DND-41 (cell line): ENCODE measurements around the gene CHRNA5.

Source experiments
- ATAC-seq: fragments of 200-7000 bp; cut with Tn5 transposase; 3 replicates; pipeline ENCODE4 v1.9.1; 2021; ENCODE audit warnings: low read depth; ENCODE audit not compliant: insufficient read depth
- DNase-seq: peaks from one replicate; pipeline ENCODE4 v3.0.0-alpha.2; 2020
- H2AFZ ChIP-seq: 2 replicates; pipeline ENCODE4 v1.6.0; 2012; ENCODE audit warnings: low read depth, low read length
- H3K27ac ChIP-seq: 2 replicates; pipeline ENCODE4 v1.5.1; 2012; ENCODE audit warnings: low read length, inconsistent platforms
- H3K27me3 ChIP-seq: fragments of 200-600 bp; sonication (generic); 2 replicates; pipeline ENCODE4 v1.6.0; 2012; ENCODE audit warnings: low read length, mild to moderate bottlenecking, inconsistent platforms; ENCODE audit not compliant: insufficient read depth, poor library complexity
- H3K36me3 ChIP-seq: 2 replicates; pipeline ENCODE4 v1.5.1; 2012; ENCODE audit warnings: low read length, inconsistent platforms; ENCODE audit not compliant: insufficient read depth
- H3K4me1 ChIP-seq: 2 replicates; pipeline ENCODE4 v1.5.1; 2012; ENCODE audit warnings: mild to moderate bottlenecking, low read length; ENCODE audit not compliant: insufficient read depth
- H3K4me2 ChIP-seq: 2 replicates; pipeline ENCODE4 v1.6.0; 2012; ENCODE audit warnings: mild to moderate bottlenecking, moderate library complexity, low read length, inconsistent platforms; ENCODE audit not compliant: insufficient read depth
- H3K4me3 ChIP-seq, 2 experiments: fragments of 200-600 bp in 1 of 2; shearing (Covaris generic) in 1 of 2; 2 replicates each; pipeline ENCODE4 v1.5.1; 2012 to 2016; ENCODE audit warnings: inconsistent platforms in 2 of 2, low read length in 2 of 2, mild to moderate bottlenecking in 2 of 2, low read depth in 1 of 2, moderate library complexity in 1 of 2
- H3K79me2 ChIP-seq: 2 replicates; pipeline ENCODE4 v1.6.0; 2012; ENCODE audit warnings: low read length, inconsistent platforms; ENCODE audit not compliant: insufficient read depth
- H3K9ac ChIP-seq: 2 replicates; pipeline ENCODE4 v1.6.0; 2012; ENCODE audit warnings: low read depth, mild to moderate bottlenecking, inconsistent platforms, low read length, moderate library complexity
- H3K9me3 ChIP-seq: 2 replicates; pipeline ENCODE4 v1.5.1; 2012; ENCODE audit warnings: low read length, moderate library complexity, mild to moderate bottlenecking, inconsistent platforms; ENCODE audit not compliant: insufficient read depth, severe bottlenecking
- H4K20me1 ChIP-seq: 2 replicates; pipeline ENCODE4 v1.6.0; 2012; ENCODE audit warnings: low read length; ENCODE audit not compliant: insufficient read depth
- EZH2 ChIP-seq: IDR thresholded peaks from 3 replicates; pipeline ENCODE4 v1.6.1; 2012; ENCODE audit warnings: borderline replicate concordance, low read depth, mild to moderate bottlenecking, moderate library complexity, low read length, inconsistent platforms; ENCODE audit not compliant: severe bottlenecking
- TF ChIP-seq, protein P1 (sequence below): IDR thresholded peaks from 2 replicates; pipeline ENCODE4 v1.5.1; 2012; ENCODE audit warnings: borderline replicate concordance, low read length, moderate library complexity, mild to moderate bottlenecking; ENCODE audit not compliant: poor library complexity, severe bottlenecking; ENCODE audit errors: extremely low read depth

The CHRNA5 gene

GRCh38 chr15:78618064-78618463, 52.7 kb downstream of the CHRNA5 start:
- H3K36me3 ChIP-seq: no peaks in the 10 kb centered on the region
- no peak overlapping the region for H3K4me2 ChIP-seq
- no peak overlapping the region for H3K4me3 ChIP-seq
- no peaks in the 10 kb centered on the region for H3K9me3 ChIP-seq
- H3K27ac ChIP-seq: no peak overlapping the region
- TF ChIP-seq, protein P1, sequence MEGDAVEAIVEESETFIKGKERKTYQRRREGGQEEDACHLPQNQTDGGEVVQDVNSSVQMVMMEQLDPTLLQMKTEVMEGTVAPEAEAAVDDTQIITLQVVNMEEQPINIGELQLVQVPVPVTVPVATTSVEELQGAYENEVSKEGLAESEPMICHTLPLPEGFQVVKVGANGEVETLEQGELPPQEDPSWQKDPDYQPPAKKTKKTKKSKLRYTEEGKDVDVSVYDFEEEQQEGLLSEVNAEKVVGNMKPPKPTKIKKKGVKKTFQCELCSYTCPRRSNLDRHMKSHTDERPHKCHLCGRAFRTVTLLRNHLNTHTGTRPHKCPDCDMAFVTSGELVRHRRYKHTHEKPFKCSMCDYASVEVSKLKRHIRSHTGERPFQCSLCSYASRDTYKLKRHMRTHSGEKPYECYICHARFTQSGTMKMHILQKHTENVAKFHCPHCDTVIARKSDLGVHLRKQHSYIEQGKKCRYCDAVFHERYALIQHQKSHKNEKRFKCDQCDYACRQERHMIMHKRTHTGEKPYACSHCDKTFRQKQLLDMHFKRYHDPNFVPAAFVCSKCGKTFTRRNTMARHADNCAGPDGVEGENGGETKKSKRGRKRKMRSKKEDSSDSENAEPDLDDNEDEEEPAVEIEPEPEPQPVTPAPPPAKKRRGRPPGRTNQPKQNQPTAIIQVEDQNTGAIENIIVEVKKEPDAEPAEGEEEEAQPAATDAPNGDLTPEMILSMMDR: no peak
- TF ChIP-seq EZH2: no peak
- ATAC-seq (no peak), DNase-seq (no peak)
- no peak overlapping the region for H3K9ac ChIP-seq
- no peaks in the 10 kb centered on the region for H3K79me2 ChIP-seq
- no peaks in the 10 kb centered on the region for H4K20me1 ChIP-seq
- H3K4me1 ChIP-seq: peaks cover 29% of the 10 kb centered on the region
- H3K27me3 ChIP-seq: peaks cover 31% of the 10 kb centered on the region
- H2AFZ ChIP-seq: no peak overlapping the region

DNA sequence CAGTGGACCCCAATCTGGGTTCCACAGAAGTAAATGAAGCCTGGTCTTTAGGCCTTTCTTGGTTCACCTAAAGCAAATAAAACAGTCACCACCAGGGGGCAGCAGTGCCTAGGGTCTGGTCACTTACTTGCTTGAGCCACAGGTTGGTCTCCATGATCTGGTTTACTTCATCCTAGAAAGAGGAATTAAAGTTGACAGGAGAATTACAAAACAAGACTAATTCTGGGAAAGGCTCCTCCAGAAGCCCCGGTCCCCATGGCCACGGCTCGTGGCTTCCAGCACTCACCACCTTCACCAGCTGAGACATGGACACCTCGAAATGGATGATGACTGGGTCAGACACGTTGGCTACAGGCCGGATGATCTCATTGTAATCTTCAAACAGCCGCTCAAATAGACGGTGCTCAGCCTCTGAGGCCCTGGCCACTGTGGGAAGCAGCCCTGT, 53.2 kb downstream of the CHRNA5 start:
- Histone ChIP-seq H3K27ac (no peak overlapping the region), H3K9ac (no peak overlapping the region), H3K36me3 (no peaks in the 10 kb centered on the region), H2AFZ (no peak overlapping the region), H3K9me3 (no peaks in the 10 kb centered on the region), H3K4me2 (no peak overlapping the region), H4K20me1 (no peaks in the 10 kb centered on the region), H3K4me1 (peaks cover 29% of the 10 kb centered on the region), H3K79me2 (no peaks in the 10 kb centered on the region), H3K27me3 (peaks cover 31% of the 10 kb centered on the region), H3K4me3 (no peak overlapping the region)
- ATAC-seq (peak; percentile 36; the same call in 1 of the 3 replicates), DNase-seq (peak; percentile 80)
- TF ChIP-seq EZH2: no peak
- TF ChIP-seq, protein P1: peak; percentile 80

- no peak overlapping the region for H2AFZ ChIP-seq
- H3K9me3 ChIP-seq: no peaks in the 10 kb centered on the region
- no peak overlapping the region for H3K4me3 ChIP-seq
- no peak overlapping the region for H3K9ac ChIP-seq
- H4K20me1 ChIP-seq: no peaks in the 10 kb centered on the region
- H3K36me3 ChIP-seq: no peaks in the 10 kb centered on the region
- no peak overlapping the region for H3K4me2 ChIP-seq
- TF ChIP-seq EZH2: no peak
- TF ChIP-seq, protein P1: no peak
- H3K79me2 ChIP-seq: no peaks in the 10 kb centered on the region
- H3K4me1 ChIP-seq: peaks cover 29% of the 10 kb centered on the region
- DNase-seq: no peak
- no peak for ATAC-seq
- no peak overlapping the region for H3K27ac ChIP-seq
- H3K27me3 ChIP-seq: peaks cover 31% of the 10 kb centered on the region
Observed at GRCh38 chr15:78619022-78619950, 54.0 kb downstream of the CHRNA5 start.
